ENCODE data around the gene SRMS.

SRMS gene

DNA sequence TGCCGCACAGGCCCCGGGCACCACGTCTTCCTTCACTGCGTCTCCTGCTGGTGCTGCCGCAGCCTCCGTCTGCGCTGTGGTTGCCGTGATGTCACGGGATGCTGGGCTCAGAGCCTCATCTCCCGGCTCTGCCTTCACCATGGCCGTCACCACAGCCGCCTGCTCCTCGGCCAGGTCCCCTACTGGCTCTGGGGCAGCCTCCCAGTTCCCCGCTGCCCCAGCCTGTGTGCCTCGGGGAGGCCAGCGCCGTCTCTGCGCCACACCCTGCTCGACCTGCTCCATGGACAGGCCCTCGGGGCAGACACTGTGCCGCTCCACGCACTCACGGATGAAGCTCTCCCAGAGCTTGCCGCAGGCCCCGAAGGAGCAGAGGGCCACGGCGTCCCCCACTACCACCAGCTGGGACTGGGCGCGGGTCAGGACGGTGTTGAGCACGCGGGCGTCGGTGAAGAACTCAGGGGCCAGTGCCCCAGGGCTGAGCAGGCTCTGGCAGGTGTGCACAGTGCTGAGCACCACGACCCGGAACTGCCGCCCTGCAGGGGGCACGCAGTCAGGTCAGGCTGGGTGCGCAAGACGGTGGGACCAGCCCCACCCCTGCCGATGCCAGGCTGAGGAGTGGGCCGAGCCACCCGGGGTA is 18.3 kb upstream of the SRMS start:
- H3K27ac ChIP-seq, result no peak overlapping the region
- TF ChIP-seq CTCF (conservative IDR thresholded peaks at IDR 0.05), result no peak

GRCh38 chr20:63565021-63565698 is 17.6 kb upstream of the SRMS start:
- no peak for TF ChIP-seq CTCF (conservative IDR thresholded peaks at IDR 0.05)
- no peak overlapping the region for H3K27ac ChIP-seq

DNA sequence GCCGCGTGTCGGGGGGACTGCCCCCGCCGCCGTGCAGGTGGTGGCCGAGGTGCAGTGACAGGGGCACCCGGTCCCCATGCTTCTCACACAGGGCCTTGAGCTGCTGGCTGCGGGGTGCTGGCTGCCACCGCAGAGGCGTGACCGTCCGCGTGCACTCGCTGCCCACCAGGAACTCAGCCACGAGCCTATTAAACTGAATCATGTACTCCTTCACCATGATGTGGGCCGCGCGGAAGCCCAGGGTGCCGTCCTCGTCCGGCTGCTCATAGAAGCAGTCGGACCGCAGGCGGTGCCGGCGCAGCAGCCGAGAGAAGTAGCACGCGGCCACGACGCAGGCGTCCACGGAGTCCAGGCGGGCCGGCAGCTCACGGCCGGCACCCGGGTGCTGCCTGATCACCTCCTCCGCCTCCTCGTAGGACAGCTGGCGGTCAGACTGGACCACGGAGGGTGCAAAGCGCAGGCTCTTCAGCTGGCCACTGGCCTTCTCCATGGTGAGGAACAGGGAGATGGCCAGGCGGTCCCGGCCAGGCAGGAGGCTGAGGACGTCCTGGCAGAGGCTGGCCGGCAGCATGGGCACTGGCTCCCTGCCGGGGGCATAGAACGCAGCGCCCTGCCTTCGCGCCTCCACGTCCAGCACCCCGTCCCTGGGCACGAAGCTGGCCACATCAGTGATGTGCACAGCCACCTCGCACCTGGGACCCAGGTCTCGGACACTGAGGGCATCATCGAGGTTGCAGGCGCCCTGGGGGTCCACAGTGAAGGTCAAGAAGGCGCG is 16.7 kb upstream of the SRMS start:
- TF ChIP-seq CTCF (conservative IDR thresholded peaks at IDR 0.05), result no peak
- no peak overlapping the region for H3K27ac ChIP-seq

DNA sequence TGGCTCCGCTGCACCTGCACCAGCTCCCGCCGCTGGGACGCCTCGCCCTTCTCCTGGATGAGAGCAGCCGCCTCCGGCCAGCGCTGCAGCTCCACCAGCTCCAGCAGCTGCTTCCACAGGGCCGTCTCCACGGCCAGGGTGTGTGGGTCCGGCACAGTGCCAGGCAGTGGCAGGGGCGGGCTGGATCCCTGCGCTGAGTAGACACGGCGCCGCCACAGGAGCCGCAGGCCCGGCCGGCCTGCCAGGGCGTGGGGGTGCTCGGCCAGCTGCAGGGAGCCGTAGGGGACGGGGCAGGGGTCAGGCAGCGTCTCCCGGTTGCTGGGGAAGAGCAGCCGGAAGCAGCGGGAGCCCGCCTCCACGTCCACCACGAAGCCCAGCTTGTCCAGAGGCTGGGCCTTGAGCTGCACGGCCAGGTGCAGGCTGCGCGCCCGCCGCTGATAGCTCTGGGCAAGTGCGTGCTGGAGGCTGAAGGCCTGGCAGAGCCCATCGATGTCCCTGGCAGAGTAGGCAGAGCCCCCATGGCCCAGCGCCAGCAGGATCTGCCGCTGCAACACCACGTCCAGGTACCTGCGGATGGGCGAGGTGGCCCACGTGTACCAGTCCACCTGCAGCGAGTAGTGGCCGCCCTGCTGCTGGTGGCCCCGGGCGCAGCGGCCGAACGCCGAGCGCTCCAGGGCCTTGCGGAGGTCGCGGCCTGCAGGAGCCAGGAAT is 15.8 kb upstream of the SRMS start:
- TF ChIP-seq CTCF (conservative IDR thresholded peaks at IDR 0.05), result no peak
- no peak overlapping the region for H3K27ac ChIP-seq

DNA sequence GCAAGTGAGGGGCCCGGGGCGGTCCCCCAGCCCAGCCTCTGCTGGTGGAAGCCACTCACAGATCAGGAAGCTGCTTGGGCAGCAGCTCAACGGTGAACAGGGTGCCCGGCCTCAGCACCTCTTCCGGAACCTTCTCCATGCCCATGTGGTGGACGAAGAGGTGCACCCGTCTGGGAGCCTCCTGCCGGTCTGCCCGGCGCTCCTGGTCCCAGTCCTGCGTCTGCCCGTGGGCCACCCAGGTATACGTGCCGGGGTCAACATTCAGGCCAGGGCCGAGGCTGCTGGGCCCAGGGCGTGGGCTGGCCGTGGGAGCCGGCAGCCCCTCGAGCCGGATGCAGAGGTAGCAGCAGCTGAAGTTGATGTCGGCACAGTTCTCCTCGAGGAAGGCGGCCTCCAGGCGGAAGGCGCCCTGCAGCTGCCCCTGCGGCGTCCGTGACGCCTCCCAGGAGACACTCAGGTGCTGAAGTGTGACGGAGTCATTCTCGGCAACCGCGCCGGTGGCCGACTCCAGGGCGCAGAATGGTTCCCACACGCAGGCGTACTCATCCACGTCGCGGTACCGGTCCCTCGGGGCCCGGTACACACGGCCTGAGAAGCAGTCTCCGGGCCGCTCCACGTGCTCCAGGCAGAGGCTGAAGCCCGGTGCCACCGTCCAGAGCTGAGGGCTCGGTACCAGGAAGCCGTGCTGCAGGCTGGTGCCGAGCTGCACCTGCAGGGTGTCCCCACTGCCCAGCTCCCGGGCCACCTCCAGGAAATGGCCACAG is 15.1 kb upstream of the SRMS start:
- no peak overlapping the region for H3K27ac ChIP-seq
- TF ChIP-seq CTCF (conservative IDR thresholded peaks at IDR 0.05), result no peak

GRCh38 chr20:63561624-63562396 is 14.3 kb upstream of the SRMS start:
- no peak overlapping the region for H3K27ac ChIP-seq
- TF ChIP-seq CTCF (conservative IDR thresholded peaks at IDR 0.05), result no peak
